Measurements from ENCODE around the gene KLHDC4.

The KLHDC4 gene

DNA sequence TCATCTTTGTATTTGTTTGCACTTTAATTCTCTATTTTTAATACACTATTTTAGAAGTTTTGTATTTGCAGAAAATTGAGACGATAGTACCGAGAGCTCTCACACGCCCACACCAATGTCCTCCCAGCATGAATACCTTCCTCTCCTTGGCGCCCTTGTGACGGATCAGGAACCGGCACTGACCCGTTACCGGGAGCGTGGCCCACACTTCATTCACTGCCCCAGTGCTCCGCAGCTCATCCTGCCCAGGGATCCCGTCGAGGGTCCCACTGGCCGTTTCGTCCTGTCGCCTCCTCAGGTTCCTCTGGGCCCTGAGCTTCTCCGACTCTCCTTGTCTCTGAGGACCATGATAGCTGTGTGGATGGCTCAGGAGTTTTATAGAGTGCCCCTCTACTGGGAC lies 50.6 kb downstream of the KLHDC4 start:
- DNase-seq = no peak

DNA sequence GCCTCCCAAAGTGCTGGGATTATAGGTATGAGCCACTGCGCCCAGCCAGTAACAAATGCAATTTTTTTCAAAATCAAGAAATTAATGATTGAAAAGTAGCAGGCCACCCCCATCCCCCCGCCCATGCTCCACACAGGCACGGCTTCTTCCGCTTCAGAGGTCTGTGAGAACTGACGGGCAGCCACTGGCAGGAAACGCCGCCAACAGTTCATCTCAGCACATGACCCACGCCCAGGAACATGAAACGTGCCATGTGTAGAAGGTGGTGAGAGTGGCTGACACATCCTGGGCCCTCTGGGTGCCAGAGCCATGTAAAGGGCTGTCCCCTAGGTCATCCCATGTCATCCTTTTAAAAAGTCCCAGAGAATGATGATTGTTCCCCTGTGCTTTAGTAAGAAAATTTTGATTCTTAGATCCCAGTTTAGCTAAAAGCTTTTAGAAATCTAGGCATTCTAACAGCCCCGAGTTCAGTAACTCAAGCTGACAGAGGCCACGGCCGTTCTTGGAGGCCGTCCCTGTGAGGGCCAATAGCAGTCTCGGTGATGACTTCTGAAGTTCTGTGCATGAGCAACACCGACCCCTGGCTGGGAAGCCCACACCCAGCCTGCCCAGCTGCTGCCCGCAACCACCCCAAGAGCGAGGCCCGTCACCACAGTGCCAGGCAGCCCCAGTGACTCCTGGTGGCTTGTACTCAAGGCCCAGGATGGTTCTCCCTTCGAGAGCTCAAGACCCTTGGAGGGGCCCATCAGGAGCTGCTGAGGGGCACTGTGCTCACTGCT lies 52.1 kb downstream of the KLHDC4 start:
- DNase-seq = peak; percentile 65

DNA sequence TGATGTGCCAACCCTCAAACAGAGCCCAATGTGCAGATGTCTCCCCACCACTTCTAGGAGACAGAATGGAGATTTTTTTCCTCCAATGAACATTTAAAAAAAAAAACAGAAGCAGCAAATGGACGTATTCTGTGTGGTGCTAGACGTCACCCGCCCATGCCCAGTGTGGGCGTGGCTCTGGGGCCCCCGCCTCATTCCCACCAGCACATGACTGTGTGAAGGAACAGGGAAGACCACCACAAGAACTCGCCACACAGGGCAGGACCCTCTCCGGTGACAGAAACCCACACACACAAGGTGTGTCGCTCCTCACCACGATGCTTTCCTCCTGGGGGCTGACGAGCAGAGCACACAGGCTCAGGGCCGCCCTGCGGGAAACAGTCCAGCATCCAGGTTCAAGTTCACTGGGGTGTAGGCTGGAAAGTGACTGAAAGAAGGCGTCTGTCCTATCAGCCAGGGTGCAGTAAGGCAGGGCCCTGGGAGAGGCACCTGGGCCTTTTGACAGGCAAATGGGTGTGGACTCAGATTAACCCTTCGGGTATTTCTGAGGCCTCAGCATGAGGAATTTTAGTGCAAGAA lies 53.5 kb downstream of the KLHDC4 start:
- DNase-seq = no peak

DNA sequence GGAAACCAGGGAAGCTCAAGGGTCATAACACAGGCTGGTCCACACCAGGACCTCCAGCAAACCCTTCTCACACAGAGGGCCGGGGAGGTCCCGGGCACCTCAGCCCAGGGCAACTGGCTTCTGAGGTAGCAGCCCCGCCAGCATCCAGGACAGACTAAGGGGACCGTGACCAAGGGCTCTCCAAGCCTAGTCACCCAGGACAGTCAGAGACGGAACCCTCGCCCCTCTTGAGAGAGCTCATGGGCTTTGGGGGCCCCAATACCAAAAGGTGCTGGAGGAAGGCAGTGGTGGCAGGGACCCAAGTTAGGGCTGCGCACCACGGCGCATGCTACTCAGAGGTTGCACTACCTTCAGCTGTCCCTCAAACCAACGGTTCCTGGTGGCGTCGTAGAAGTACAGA lies 54.9 kb downstream of the KLHDC4 start:
- DNase-seq = no peak

DNA sequence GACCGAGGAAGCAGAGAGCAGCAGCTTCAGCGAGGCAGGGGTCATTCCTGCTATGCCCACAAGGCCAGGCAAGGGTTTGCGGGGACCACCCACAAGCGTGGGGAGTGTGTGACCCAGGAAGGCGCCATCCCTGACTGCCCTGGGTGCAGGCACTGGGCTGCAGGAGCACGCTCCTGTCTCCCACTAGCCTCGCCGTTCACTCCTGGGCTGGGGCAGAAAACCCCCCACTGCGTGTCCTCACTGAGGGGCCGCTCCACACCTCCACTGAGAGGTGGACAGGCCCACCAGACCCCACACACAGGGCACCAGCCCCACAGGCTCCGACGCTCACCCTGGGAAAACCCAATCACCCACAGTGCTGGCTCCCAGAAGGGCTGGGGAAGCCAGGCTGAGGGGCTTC lies 56.1 kb downstream of the KLHDC4 start:
- no peak for DNase-seq

DNA sequence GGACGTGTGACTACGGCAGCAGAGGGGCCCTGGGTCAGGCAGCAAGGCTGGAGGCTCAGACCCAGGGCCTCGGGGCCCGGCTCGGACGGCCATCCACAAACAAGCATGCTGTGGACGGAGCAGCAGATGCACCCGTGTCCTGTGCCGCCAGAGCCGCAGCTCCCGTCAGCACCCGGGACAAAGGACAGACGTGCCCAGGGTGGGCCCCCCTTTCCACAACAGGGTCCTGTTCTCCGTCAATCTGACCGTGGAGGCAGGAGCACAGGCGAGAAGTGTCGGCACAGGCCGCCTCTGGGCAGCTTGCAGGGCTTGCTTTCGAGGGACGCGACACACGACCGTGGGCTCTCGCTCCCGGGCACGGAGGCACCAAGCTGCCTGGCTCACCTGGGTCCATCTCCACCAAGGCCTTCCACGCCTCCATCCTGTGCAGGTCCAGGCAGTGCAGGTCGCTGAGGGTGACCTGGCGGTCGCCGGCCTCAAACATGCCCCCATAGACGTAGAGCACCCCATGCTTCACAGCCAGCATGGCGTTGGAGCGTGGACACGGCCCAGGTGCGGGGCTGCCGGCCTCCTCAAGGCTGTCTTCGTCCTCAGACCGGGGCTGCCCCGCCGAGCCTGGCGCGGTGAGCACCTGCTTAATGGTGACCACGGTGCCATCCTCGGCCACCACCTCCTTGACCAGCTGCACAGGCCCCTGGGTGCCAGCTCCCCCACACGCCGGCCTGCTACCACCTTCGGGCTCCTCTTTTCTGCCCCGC lies 56.7 kb downstream of the KLHDC4 start:
- DNase-seq = no peak

DNA sequence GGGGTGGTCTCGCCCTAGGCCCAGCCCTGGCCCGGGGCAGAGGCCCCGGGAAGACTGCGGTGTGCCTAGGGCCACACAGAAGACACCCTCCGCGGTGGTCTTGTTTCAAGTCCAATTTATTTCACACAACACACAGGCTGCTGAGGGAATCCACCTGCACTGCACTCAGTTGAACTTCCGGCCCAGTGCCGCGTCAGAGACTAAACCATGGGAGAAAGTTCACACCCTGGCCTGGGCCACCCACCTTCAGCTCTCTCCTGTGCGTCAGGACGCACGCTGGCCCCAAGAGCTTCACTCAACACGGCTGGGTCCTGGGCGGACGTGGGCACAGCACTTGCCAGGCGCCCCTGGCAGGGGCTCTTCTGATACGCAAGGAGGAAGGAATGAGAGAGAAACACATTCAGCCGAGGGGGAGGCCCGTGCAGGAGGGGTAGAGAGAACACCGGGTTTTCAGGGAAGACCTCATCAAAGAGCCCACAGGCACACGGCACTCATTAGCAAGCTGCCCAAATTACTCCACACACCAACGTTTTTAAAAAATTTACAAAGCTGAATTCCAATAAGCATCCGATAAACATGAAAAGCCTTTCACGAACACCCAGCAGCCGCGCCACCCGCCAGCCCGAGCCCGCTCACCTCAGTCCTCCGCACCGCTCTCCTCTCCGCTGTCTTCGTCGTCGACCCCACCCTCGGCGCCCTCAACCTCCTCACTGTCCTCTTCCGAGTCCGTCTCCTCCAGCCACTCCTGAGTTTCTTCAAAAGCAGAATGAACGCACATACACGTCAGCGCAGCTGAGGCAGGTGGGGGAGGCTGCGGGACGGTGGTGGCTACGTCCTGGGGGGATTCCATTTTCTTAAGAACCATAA lies 57.8 kb downstream of the KLHDC4 start:
- no peak for DNase-seq

DNA sequence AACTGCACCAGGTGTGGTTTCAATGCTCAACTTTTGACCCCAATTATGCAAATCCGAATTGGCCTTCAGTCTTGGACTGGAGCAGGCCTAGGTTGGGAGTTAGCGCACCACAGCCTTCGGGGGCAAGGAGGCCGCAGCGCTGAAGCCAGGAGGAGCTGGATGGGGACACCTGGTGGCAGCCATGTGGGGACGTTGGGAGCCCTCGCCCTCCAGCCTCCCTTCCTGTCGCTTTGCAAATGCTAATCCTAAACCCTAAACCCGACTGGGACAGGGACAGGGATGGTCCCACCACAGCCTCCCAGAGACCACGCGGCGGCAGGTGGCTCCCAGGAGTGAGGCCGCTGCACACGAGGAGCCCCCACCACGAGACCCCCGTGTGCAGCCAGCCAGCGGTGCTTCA lies 58.7 kb downstream of the KLHDC4 start:
- DNase-seq = no peak

DNA sequence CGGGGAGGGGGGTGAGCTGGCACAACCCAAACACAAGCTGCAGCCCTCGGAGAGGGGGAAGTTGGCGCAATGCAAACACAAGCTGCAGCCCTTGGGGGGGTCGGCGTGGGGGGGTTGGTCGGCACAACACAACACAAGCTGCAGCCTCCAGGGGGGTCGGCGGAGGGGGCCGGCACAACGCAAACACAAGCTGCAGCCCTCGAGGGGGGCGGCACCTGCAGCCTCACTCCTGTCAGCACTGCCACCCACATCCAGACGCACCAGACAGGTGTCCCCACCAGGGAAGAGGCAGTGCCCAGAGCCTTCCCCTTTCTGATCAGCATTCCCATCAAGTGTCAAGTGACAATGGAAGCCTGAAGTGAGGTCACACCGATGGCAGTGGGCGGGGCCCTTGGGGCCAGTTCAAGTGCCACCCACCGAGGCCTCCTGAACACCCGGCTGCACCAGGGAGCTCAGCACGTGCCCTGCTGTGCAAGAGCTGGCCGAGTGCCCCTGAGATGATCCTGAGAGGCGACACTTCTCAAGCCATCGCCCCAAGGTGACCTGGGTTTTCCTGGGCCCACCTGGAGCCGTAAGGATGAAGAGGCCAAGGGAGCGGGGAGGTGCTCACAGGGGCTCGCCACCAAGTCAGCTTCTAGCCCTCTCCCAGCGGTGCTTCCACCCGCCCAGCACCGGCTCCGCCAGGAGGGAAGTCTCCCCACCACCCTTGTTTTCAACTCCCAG lies 59.3 kb downstream of the KLHDC4 start:
- no peak for DNase-seq

DNA sequence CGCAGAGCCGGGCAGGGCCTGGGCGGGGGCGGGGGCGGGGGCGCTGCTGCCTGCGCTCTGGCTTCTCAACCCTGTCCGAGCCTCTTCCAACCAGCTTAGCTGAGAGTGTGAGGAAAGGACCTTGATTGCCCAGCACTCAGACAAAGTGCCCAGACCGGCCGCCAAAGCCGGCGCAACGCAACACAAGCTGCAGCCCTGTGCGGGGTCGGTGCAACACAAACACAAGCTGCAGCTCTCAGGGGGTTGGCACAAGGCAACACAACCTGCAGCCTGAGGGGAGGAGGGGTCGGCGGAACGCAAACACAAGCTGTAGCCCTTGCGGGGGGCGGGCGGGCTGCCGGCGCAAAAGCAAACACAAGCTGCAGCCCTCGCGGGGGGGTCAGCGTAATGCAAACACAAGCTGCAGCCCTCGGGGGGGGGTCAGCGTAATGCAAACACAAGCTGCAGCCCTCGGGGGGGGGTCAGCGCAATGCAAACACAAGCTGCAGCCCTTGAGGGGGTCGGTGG lies 60.0 kb downstream of the KLHDC4 start:
- DNase-seq = no peak

DNA sequence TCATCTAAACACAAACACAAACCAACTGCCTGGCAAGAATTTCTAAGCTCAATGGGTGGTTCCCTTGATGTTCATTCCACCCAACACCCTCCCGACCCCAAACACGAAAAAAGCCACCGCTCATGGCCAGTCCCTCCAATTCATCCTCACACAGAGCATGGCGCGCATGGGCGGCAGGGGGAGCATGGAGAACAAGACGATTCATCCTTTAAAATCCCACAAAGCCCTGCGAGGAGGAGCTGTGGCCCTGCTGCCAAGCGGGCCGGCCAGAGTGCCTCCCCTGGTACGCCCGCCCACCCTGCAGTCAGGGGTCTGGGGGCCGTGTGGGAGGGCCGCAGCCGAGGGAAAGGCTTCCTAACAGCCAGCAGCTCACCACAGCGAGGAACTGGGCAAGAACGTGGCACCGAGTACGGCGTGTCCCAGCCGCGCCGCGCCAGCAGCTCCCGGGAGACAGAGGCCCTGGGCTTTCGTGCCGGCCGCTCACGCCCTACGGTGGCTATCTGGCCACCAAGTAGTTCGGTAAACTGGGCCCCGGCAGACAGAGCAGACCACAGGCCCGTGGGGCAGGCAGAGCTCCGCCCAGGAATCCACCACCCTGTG lies 60.9 kb downstream of the KLHDC4 start:
- no peak for DNase-seq

DNA sequence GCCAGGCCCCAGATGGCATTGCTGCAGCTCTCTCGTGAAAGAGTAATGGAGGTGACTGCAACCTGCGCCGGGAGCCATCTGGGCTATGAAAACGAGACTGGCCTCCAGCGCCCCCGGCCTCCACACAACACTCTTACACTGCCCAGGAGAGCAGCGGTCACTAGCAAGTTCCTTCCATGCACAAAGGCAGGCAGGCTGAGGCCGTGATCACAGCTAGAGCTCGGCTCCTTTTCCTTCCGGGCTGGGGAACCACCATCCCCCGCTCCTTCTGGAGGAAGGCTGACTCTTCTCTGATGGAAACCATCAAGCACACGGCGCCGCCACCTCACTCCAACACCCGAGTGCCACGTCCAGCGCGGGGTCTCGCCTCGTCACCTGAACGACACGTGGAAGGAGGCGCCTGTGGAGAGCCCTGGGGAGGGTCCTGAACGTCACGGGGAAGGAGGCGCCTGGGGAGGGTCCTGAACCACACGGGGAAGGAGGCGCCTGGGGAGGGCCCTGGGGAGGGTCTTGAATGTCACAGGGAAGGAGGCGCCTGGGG lies 61.9 kb downstream of the KLHDC4 start:
- no peak for DNase-seq

DNA sequence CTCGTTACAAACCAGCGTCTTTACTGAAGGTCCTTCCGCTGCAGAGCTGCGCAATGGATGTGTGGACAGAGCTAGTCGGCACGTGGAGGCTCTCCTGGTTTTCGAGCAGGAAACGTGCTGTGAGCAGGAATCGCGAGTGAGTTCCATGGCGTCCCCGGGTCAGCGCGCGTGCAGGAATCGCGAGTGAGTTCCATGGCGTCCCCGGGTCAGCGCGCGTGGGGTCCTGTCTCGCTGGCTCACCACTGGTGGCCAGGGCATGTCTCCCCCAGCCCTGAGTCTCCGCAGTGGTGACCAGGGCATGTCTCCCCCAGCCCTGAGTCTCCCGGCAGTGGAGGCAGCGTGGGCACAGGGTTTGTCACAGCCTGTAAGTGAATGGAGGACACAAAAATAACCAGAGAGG lies 62.7 kb downstream of the KLHDC4 start:
- DNase-seq = no peak

DNA sequence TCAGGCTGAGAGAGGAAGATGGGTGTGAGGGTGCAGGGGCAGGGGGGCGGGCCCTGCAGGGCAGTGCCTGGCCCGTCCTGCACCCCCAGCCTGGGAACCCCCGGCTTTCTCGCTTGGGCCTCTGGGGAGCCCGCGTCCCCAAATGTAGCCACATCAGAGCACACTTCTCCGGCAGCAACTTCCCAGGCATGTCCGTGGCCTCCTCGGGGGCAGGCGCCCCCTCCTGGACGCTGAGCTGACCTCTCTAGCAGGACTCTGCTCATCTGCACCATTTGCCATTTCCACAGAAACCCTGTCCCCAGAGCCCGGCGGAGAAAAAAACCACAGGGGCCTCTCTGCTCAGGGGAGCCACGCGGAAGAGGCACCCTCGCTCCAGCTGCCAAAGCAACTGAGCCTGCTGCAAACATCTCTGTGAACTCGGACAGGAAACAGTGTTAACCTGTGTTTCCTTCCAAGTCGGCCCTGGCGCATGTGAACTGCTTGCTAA lies 63.4 kb downstream of the KLHDC4 start:
- DNase-seq = peak; percentile 39

DNA sequence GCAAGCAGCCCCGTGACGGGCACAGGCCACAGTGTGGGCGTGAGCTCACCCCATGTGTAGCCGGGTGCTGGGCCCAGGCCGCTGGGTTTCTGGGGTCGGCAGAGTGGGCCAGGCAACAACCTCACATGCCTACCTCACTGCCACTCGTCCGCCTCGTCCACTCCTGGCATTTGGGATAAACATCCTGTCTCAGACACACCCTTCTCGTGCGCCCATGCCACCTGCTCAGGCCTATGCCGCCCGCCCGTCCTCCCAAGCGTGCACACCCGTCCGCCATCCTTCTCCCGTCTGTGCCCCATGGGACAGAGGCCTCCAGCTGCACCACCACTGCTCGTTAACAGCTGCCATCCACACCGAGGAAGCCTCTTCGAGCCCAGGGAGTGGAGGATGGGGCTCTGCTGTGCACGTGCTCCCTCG lies 64.3 kb downstream of the KLHDC4 start:
- DNase-seq = no peak

DNA sequence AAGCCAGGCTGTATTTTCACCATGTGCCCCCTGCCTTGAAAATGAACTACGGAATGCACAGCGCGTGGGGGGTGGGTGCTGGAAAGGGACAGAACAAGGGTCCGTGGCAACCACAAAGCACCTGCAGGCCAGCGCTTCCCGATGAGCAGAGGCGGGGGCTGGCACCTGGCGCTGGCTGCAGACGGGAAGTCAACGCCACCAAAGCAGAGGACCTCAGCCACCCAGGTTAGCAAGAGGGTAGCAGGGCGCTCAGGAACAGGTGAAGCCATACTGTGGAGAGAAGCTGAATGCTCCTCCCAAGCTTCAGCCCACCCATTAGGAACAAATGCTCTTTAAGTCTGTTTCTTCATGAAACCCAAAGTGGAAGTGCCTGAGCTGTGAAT lies 64.7 kb downstream of the KLHDC4 start:
- no peak for DNase-seq

DNA sequence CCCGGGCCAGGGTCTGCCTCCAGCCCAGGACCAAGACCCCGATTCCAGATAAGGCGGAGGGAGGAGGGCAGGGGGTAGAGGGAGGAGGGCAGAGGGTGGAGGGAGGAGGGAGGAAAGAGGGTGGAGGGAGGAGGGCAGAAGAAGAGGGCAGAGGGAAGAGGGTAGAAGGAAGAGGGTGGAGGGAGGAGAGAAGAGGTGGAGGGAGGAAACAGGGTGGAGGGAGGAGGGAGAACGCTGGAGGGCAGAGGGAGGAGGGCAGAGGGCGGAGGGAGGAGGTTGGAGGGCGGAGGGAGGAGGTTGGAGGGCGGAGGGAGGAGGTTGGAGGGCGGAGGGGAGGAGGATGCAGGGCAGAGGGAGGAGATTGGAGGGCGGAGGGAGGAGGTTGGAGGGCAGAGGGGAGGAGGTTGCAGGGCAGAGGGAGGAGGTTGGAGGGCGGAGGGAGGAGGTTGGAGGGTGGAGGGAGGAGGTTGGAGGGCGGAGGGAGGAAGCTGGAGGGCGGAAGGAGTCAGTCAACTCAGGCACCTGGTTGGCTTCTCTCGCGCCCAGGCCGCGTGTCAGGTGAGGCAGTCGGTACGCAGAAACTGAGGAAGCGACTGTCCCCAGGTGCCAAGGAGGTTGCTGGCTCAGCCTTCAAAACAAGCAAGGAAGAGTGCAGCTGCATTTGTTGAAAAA lies 65.2 kb downstream of the KLHDC4 start:
- no peak for DNase-seq

DNA sequence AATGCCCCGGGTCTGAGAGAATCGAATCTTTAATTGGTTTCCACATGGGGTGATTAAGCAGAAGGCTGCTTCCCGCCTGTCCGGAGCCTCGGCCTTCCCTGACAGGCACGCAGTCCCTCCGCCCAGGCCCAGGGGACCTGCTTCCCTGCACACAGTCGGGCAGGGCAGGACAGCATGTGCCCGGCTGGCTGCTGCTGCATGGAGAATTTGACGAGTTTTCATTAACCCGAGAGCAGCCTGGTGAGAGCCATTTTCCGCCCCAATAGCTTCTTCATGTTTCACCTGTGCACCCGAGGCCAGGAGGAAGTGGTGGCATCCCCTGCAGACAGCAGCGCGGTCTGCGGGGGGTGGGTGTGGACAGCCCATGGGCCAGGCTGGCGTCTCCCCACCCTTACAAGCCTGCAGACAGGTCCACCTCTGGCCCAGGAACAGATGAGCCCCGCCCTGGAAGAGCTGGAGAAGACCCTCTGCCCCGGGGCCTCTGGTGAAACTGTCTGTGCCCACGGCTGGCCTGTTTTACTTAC lies 67.0 kb downstream of the KLHDC4 start:
- DNase-seq = no peak

DNA sequence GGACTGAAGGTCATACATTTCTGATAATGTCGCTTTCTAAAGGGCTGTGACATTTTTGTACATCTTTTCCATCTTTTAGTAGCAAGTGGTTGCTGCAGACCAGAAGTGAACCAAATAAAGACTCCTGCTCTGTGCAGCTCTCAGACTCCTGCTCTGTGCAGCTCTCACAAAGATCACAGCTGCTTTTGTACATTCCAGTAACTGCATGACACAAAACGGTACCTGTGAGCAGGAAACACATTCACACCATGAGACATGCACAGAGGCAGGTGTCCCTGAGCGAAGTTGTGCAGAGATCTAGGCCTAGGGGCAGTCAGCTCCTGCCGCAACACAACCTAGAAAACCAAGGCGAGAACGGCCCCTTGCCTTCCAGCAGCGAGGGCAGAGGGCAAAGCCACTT lies 67.5 kb downstream of the KLHDC4 start:
- no peak for DNase-seq

DNA sequence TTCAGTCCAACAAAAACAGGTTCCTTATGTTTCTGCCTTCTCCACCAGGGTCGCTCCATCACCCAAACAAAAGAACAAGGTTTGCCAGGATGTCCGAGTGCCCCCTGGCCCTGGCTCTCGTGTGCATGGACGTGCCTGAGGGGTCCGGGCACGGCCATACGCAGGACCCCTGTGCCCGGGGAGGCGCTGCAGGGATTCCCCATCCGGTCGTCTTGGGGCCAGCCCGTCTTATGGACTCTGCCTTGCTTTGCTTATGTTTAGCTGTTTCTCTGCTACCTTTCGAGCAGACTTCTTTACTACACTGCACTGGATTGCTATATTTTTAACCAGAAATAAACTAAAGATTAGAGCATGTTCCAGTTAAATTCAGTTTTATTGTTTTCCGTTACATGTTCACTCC lies 68.0 kb downstream of the KLHDC4 start:
- no peak for DNase-seq

DNA sequence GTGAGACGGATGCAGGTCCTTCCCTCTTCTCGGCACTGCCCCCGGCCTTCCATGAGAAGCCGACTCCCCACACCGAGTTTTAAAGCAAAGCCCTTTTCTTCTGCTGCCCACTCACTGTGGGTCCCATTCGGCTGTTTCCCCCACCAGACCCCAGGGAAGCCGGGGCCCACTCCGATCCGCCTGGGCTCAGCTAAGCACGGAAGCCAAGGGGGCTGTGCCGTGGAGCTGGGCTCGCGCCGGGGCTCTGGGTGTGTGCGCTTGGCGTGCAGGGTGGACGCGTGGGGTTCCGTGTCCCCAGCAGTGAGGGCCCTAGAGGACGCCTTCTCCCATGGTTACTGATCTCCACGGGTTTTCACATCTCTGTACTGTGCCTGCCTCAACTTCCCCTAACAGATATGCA lies 68.5 kb downstream of the KLHDC4 start:
- no peak for DNase-seq

Measured in activated gamma-delta T cell treated with Interleukin-2 at 50 U/mL for 16 hours (primary cell).